Transverse colon (tissue), 4 donors: ENCODE data around the gene ZDHHC11. TPM values are rescaled to one million over a fixed set of nuclear protein-coding genes. Genes with fewer than 3 reads are reported as not detected.
"Not testable (repeated sequence)": the region's sequence is repeated elsewhere in the genome, so short reads cannot be mapped to it uniquely, and the experiment has no call there.

Experiments
- DNase-seq: peaks from one replicate; pipeline ENCODE4 v3.0.0-alpha.2; 2019
- H3K27ac ChIP-seq, 4 donors: fragments of 200-600 bp; sonication (generic); 2 replicates each; pipeline ENCODE4 v1.5.1; 2016 to 2018; ENCODE audit warnings: inconsistent platforms in 4 of 4
- H3K27me3 ChIP-seq: fragments of 200-600 bp; sonication (generic); 2 replicates; pipeline ENCODE4 v1.5.1; 2017; ENCODE audit warnings: inconsistent platforms
- H3K36me3 ChIP-seq, 4 donors: fragments of 200-600 bp; sonication (generic); 2 replicates each; pipeline ENCODE4 v1.5.1; 2017 to 2019; ENCODE audit warnings: inconsistent platforms in 4 of 4
- H3K4me1 ChIP-seq, 4 donors: fragments of 200-600 bp; sonication (generic); 2 replicates each; pipeline ENCODE4 v1.5.1; 2017 to 2020; ENCODE audit warnings: inconsistent platforms in 4 of 4
- H3K4me3 ChIP-seq, 4 donors: fragments of 200-600 bp; sonication (generic); 1 replicate in 1 of 4; 2 replicates in 3 of 4; pipeline versions ENCODE4 v1.5.1 to v1.6.1; 2017 to 2019; ENCODE audit warnings: inconsistent platforms in 4 of 4
- H3K9me3 ChIP-seq, 2 donors: fragments of 200-600 bp; sonication (generic); 2 replicates each; pipeline ENCODE4 v1.5.1; 2017 to 2019; ENCODE audit warnings: inconsistent platforms in 2 of 2
- CTCF ChIP-seq, 5 experiments: fragments of 200-600 bp in 3 of 5; fragments of 450-650 bp in 2 of 5; sonication (generic) in 3 of 5; IDR thresholded peaks; 1 replicate in 2 of 5; 2 replicates in 3 of 5; pipeline ENCODE4 v1.5.1; 2016 to 2017; ENCODE audit warnings: antibody characterized with exemption in 5 of 5, inconsistent platforms in 3 of 5, mild to moderate bottlenecking in 2 of 5, moderate library complexity in 1 of 5
- EP300 ChIP-seq: sonication (generic); formaldehyde crosslinking; IDR thresholded peaks from one replicate; pipeline ENCODE4 v1.6.1; 2017; ENCODE audit warnings: antibody characterized with exemption, low read depth
- POLR2A ChIP-seq: fragments of 450-650 bp; IDR thresholded peaks from one replicate; pipeline ENCODE4 v1.6.1; 2016; ENCODE audit warnings: antibody characterized with exemption, mild to moderate bottlenecking, moderate library complexity
- POLR2AphosphoS5 ChIP-seq, 3 donors: sonication (generic); formaldehyde crosslinking; IDR thresholded peaks; one replicate each; pipeline ENCODE4 v1.6.1; 2016; ENCODE audit warnings: antibody characterized with exemption in 3 of 3
- WGBS, 2 donors: methylation state at CpG; one replicate each; pipeline ENCODE4 v1.1.5; 2018; ENCODE audit warnings: low coverage in 1 of 2; 5-methylcytosine and 5-hydroxymethylcytosine counted together
- in situ Hi-C, 4 donors: fragments of 200-750 bp; cut with MboI; loops; one replicate each; pipeline versions ENCODE4 v1.15.0 to v1.15.1; 2017; ENCODE audit warnings: low sequenced_read_pairs in 3 of 4, low pct_ligation_motif_present in 1 of 4, low pct_unique_long_range_greater_than_20kb in 1 of 4
- intact Hi-C: fragments of 100-400 bp; cut with DNase I; formaldehyde crosslinking; loops from one replicate; pipeline ENCODE4 v1.15.1; 2023; ENCODE audit warnings: low total_unique reads
- total RNA-seq, 4 donors: library from RNA; depleted of rRNA; stranded (reverse); fragments of >200 nt; gene quantifications; one replicate each; pipeline ENCODE4 v1.1.0, GENCODE V29; 2016

The ZDHHC11 gene
- total RNA-seq, 4 donors from 2014 or later = 1.2 to 15.0 (median 10.6) TPM

GRCh38 chr5:756865-757345 is 93.9 kb downstream of the ZDHHC11 start:
- H3K36me3 ChIP-seq = no peaks in the 10 kb centered on the region
- in situ Hi-C loops = no loop called here
- no peaks in the 10 kb centered on the region for H3K9me3 ChIP-seq
- WGBS, 2 donors = 38% methylated on average over 10 of the region's 11 CpGs; no CpG with 5 or more reads in 1 of the 2 donors
- DNase-seq = peak; percentile 49
- H3K4me3 ChIP-seq = no peak overlapping the region
- TF ChIP-seq POLR2AphosphoS5 (IDR thresholded peaks at IDR 0.05) (no peak), POLR2A (no peak), CTCF (IDR thresholded peaks at IDR 0.05) (no peak), EP300 (no peak)
- intact Hi-C loops = no loop called here
- H3K27ac ChIP-seq = peak overlapping the region in 3 of 4 donors; percentile 59 to 82 (median 70)
- no peaks in the 10 kb centered on the region for H3K27me3 ChIP-seq
- peaks cover 28 to 38% (median 33%) of the 10 kb centered on the region in 4 donors for H3K4me1 ChIP-seq

- Histone ChIP-seq H3K36me3 (no peaks in the 10 kb centered on the region), H3K9me3 (no peaks in the 10 kb centered on the region), H3K4me1 (peaks cover 28 to 38% (median 33%) of the 10 kb centered on the region in 4 donors), H3K4me3 (no peak overlapping the region), H3K27ac (peak overlapping the region in 1 of 4 donors; percentile 49), H3K27me3 (no peaks in the 10 kb centered on the region)
- 84% methylated on average over 10 of the region's 10 CpGs; no CpG with 5 or more reads in 1 of the 2 donors for WGBS, 2 donors
- intact Hi-C loops = no loop called here
- in situ Hi-C loops = no loop called here
- no peak for TF ChIP-seq POLR2A
- no peak for TF ChIP-seq CTCF (IDR thresholded peaks at IDR 0.05)
- TF ChIP-seq POLR2AphosphoS5 (IDR thresholded peaks at IDR 0.05) = no peak
- TF ChIP-seq EP300 = no peak
- DNase-seq = no peak
Observed at GRCh38 chr5:756171-756570, 94.6 kb downstream of the ZDHHC11 start.

- H3K4me1 ChIP-seq = peaks cover 22 to 30% (median 27%) of the 10 kb centered on the region in 4 donors
- 57 to 59% methylated on average over 3 to 13 of the region's 16 CpGs for WGBS, 2 donors
- H3K27me3 ChIP-seq, H3K4me3 ChIP-seq, in situ Hi-C loops, intact Hi-C loops, DNase-seq, H3K9me3 ChIP-seq, H3K27ac ChIP-seq, H3K36me3 ChIP-seq: not testable (repeated sequence)
Observed at GRCh38 chr5:754143-754632, 96.6 kb downstream of the ZDHHC11 start.

GRCh38 chr5:753567-754142 is 97.1 kb downstream of the ZDHHC11 start:
- H3K9me3 ChIP-seq, DNase-seq, H3K27me3 ChIP-seq, H3K27ac ChIP-seq, H3K4me3 ChIP-seq, intact Hi-C loops, H3K36me3 ChIP-seq, in situ Hi-C loops: not testable (repeated sequence)
- WGBS, 2 donors = 67 to 90% methylated on average over 4 to 11 of the region's 19 CpGs
- peaks cover 20 to 25% (median 21%) of the 10 kb centered on the region in 4 donors for H3K4me1 ChIP-seq

- H3K27ac ChIP-seq, H3K4me3 ChIP-seq, H3K36me3 ChIP-seq, intact Hi-C loops, H3K9me3 ChIP-seq, DNase-seq, in situ Hi-C loops, H3K27me3 ChIP-seq: not testable (repeated sequence)
- WGBS, 2 donors = 76 to 83% methylated on average over 5 to 8 of the region's 20 CpGs
- peaks cover 10 to 14% (median 11%) of the 10 kb centered on the region in 4 donors for H3K4me1 ChIP-seq
Observed at GRCh38 chr5:752532-753115, 98.2 kb downstream of the ZDHHC11 start.

- H3K36me3 ChIP-seq, intact Hi-C loops, in situ Hi-C loops, H3K9me3 ChIP-seq, DNase-seq, H3K4me3 ChIP-seq, H3K4me1 ChIP-seq, H3K27me3 ChIP-seq, H3K27ac ChIP-seq: not testable (repeated sequence)
- WGBS, 2 donors = no CpG with 5 or more reads among the region's 8 CpGs
Observed at GRCh38 chr5:751992-752391, 98.8 kb downstream of the ZDHHC11 start.
